ENCODE results near the gene CYP4F2.
"Not testable (repeated sequence)": the region's sequence is repeated elsewhere in the genome, so short reads cannot be mapped to it uniquely, and the experiment has no call there.

CYP4F2 gene

DNA sequence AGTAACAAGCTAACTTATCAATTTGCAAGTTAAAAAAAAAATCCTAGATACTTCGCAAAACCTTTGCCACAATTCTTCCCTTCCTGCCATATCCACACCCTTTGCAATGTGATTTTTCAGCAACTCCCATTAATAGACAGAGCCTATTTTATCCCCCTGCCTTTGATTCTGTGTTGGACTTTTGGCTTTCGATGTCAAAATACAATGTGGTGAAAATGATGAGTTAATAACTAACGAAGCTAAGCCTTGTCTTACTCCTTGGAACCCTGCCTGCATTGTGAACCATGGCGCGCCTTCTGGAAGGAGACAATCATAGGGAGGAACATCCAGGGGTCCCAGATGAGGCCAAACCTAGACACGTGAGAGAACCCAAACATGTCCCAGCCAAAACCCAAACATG, 6.4 kb downstream of the CYP4F2 start:
- no peak for FAIRE-seq
- TF ChIP-seq POLR2A (IDR thresholded peaks at IDR 0.05; ENCODE audit: low read depth, low read length): no peak
- DNase-seq (ENCODE audit: insufficient read length, low spot score): no peak

DNA sequence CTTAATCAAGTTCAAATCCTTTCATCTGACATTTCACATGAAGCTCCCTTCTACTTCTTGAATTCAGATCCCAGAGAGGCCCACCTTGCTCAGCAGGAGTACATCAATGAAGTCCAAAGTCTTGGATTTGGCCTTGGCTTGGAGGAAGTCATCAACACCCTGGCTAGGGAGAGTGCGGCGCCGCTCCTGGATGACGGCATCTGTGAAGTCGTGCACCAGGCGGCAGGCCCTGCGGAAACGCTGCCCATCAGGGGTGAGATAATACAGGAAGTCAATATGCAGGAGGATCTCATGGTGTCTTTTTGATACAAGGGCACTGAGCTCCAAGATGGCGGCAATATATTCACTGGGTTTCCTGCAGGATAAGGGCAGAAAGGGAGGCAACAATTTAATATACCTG, 8.5 kb downstream of the CYP4F2 start:
- not testable (repeated sequence) for DNase-seq (ENCODE audit: insufficient read length, low spot score); FAIRE-seq

DNA sequence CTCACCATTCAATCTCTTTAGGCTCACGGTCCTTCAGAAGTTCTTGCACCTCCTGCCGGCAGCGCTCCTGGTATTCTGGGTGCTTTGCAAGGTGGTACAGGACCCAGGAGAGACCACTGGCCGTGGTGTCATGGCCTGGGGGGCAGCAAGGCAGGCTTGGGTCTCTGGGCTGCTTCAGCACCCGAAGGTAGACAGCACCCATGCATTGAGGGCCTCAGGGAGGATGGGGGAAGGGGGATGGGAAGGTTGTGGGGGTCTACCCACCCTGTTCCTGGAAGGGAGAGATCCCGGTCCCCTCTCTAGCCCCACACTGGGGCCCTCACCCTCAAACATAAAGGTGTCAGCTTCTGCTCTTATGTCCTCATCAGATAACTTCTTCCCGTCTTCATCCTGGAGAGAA, 12.0 kb downstream of the CYP4F2 start:
- DNase-seq (ENCODE audit: insufficient read length, low spot score) (no peak), FAIRE-seq (no peak)
- TF ChIP-seq POLR2A (IDR thresholded peaks at IDR 0.05; ENCODE audit: low read depth, low read length): no peak

DNA sequence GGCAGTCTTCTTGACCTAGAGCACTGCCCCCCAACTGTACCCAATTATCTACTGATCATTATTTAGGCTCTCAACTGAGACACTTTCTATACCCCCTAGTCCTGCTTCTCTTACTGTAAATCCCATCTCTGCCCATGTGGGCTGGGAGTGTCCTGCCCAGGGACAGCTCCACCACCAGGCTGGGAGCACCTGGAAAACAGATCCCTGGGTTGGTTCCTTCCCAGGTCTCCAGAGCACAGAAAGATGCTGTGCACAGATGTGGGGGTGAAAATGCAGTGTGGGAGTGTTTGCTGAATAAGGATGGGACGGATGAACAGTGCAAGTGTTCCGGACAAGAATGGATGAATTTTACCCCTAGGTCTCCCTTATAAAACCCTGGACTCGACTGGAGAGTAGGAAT, 12.7 kb downstream of the CYP4F2 start:
- no peak for FAIRE-seq
- no peak for DNase-seq (ENCODE audit: insufficient read length, low spot score)
- no peak for TF ChIP-seq POLR2A (IDR thresholded peaks at IDR 0.05; ENCODE audit: low read depth, low read length)

DNA sequence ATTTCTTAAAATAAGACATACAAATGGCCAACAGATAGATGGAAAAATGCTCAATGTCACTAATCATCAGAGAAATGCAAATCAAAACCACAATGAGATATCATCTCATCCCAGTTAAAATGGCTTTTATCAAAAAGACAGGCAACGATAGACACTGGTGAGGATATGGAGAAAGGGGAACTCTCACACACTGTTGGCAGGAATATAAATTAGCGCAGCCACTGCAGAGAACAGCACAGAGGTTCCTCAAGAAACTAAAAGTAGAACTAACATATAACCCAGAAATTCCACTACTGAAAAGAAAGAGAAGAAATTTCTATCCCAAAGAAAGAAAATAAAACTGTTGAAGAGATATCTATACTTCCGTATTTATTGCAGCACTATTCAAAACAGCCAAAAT, 14.5 kb downstream of the CYP4F2 start:
- not testable (repeated sequence) for DNase-seq (ENCODE audit: insufficient read length, low spot score); FAIRE-seq

DNA sequence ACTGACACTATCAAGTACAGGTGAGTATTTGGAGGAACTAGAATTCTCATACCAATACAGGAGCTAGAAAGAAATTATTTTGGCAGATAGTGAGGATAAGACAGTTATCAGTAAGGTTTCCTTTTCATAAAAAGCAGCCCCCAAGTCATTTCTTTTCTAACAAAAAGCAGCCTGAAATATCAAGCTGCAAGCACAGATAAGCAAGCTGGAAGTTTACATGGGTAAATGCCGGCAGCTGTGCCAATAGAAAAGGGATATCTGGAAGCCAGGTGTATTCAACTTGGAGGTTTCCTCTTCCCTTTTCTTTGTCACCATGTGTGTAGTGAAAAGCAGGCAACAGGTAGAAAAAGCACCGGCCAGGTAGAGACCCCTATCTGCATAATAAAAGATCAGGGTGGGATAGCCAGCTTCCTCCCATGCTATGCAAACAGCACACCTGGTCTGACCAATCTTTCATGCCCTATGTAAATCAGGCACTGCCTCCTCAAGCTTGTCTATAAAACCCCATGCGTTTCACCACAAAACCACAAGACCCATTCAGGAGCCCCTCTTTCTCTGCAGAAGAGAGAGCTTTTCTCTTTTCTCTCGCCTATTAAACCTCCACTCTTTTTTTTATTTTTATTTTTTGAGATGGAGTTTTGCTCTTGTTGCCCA, 22.9 kb downstream of the CYP4F2 start:
- no peak for TF ChIP-seq POLR2A (IDR thresholded peaks at IDR 0.05; ENCODE audit: low read depth, low read length)
- FAIRE-seq (no peak), DNase-seq (ENCODE audit: insufficient read length, low spot score) (no peak)

DNA sequence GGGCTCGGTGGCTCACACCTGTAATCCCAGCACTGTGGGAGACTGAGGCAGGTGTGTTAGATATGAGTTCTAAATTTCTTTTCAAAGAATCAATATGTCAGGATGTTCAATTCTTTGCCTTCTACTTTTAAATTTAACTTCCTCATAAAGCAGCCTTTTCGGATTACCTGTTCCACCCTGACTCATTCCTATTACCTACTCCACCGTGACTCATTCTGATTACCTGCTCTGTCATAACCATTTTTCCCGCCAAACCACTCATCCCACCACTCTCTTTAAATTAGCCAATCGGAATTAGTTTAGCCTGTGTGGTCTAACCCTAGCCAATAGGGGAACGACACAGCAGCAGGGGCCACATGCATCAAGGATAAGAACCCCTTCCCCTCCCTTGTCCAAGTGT, 24.1 kb downstream of the CYP4F2 start:
- not testable (repeated sequence) for FAIRE-seq; DNase-seq (ENCODE audit: insufficient read length, low spot score)

GRCh38 chr19:15871570-15871969, 26.3 kb downstream of the CYP4F2 start:
- FAIRE-seq: no peak
- TF ChIP-seq POLR2A (IDR thresholded peaks at IDR 0.05; ENCODE audit: low read depth, low read length): no peak
- DNase-seq (ENCODE audit: insufficient read length, low spot score): peak; percentile 33

GRCh38 chr19:15869873-15870272, 28.0 kb downstream of the CYP4F2 start:
- FAIRE-seq: no peak
- DNase-seq (ENCODE audit: insufficient read length, low spot score): no peak
- TF ChIP-seq POLR2A (IDR thresholded peaks at IDR 0.05; ENCODE audit: low read depth, low read length): no peak

DNA sequence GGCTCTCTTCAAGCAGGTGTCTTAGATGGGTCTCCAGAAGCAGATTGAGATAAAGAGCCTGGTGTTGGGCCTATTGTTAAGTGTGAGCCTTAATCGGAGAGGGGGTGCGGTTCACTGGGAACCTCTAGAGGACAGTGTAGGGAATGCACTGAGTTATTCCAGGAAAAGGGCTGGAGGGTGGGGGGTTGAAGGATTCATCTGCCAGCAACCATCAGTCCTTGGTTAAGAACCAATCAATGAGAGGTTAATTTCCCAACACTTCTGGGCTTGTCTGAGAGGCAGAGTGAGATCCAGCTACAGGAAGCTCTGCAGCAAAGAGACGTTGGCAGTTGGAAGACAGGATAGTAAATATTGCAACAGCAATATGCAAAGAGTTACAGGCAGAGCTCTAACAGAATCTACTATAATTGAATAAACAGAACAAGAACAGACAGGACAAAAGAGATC, 28.7 kb downstream of the CYP4F2 start:
- TF ChIP-seq POLR2A (IDR thresholded peaks at IDR 0.05; ENCODE audit: low read depth, low read length): no peak
- FAIRE-seq (no peak), DNase-seq (ENCODE audit: insufficient read length, low spot score) (peak; percentile 79)

DNA sequence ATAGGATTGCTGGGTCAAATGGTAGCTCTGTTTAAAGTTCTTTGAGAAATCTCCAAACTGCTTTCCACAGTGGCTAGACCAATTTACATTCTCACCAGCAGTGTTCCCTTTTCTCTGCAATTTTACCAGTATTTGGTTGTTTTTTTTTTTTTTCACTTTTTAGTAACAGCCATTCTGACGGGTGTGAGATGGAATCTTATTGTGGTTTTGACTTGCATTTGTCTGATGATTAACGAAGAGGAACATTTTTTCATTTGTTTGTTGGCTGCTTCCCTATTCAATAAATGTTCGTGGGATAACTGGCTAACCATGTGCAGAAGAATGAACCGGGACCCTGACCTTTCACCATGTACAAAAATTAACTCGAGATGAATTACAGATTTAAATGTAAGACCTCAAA, 31.2 kb downstream of the CYP4F2 start:
- no peak for TF ChIP-seq POLR2A (IDR thresholded peaks at IDR 0.05; ENCODE audit: low read depth, low read length)
- DNase-seq (ENCODE audit: insufficient read length, low spot score) (no peak), FAIRE-seq (no peak)

DNA sequence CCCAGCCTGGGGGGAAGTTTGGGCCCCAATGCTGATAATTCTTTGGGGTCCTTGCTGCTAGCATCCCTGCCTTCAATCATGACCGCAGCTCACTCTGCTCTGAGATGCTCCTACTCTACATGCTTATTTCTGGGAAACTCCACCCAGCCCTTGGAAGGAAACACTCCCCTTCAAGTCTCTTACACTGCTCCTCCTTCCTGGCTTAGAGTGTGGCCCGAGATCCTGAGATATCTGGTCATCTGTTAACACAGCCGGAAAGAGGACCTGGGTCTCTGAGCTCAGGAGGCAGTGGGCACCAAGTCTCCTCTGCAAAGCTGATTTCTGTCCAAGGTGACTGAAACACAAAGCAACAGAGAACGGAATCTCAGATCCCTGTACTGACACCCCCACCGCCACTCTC, 33.0 kb downstream of the CYP4F2 start:
- TF ChIP-seq POLR2A (IDR thresholded peaks at IDR 0.05; ENCODE audit: low read depth, low read length): no peak
- no peak for FAIRE-seq
- no peak for DNase-seq (ENCODE audit: insufficient read length, low spot score)

GRCh38 chr19:15863272-15863671, 34.6 kb downstream of the CYP4F2 start:
- peak; percentile 89 for FAIRE-seq

DNA sequence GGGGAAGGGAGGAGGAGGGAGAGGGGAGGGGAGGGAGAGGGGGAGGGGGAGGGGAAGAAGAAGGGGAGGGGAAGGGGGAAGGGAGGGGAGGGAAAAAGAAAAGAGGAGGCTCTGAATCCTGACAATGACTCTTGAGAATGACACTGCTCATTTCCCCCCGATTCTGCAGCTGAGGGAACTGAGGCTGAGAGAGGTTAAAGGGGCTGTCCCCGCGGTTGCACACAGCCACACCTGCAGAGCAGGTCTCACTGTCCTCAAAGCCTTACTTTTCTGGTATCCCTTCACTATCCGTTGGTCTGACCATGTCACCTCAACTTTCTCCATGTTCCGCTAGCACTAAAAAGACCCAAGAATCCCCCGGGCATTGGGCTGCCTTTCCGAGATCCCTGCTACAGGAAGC, 35.4 kb downstream of the CYP4F2 start:
- no peak for TF ChIP-seq POLR2A (IDR thresholded peaks at IDR 0.05; ENCODE audit: low read depth, low read length)
- FAIRE-seq (no peak), DNase-seq (ENCODE audit: insufficient read length, low spot score) (no peak)

More at GRCh38 chr19:15863272-15863671, 34.6 kb downstream of the CYP4F2 start:
- peak; percentile 83 for DNase-seq (ENCODE audit: insufficient read length, low spot score)
- no peak for TF ChIP-seq POLR2A (IDR thresholded peaks at IDR 0.05; ENCODE audit: low read depth, low read length)

DNA sequence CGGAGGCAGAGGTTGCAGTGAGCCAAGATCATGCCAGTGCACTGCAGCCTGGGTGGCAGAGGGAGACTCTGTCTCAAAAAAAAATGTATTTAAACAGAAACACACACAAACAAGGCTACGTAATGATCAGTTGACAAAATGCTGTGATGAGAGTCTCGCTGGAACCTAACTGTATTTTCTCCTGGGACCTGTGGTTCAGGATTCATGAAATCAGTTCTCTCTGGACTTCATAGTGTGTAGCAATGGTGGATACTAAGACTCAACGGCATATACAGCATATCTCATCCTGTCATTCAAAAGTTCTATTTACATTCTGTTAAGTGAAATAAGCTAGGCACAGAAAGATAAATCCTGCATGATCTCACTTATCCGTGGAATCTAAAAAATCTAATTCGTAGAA, 37.4 kb downstream of the CYP4F2 start:
- no peak for DNase-seq (ENCODE audit: insufficient read length, low spot score)
- TF ChIP-seq POLR2A (IDR thresholded peaks at IDR 0.05; ENCODE audit: low read depth, low read length): no peak
- no peak for FAIRE-seq

DNA sequence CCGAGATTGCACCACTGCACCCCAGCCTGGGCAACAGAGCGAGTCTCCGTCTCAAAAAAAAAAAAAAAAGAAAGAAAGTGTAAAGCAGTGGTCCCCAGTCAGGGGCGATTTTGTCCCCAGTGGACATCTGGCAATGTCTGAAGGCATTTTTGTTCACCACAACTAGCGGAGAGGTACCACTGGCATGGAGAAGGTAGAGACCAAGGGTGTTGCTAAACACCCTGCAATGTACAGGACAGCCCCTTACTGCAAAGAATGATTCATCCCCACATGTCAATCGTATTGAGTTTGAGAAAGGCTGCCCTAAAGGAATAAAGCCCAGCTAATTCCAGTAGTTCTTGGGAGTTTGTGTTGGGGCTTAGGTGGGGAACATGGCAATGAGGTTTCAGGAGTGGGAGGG, 38.7 kb downstream of the CYP4F2 start:
- FAIRE-seq (no peak), DNase-seq (ENCODE audit: insufficient read length, low spot score) (no peak)
- TF ChIP-seq POLR2A (IDR thresholded peaks at IDR 0.05; ENCODE audit: low read depth, low read length): no peak
